HEK293 (cell line): Measurements from ENCODE around the gene ENAH.

Experiments used
- CTCF ChIA-PET: fragments of 350-600 bp; formaldehyde crosslinking; extraction: SDS; loops from one replicate; lab custom pipeline; 2021; ENCODE audit warnings: antibody characterized with exemption; lab: Yijun Ruan, JAX
- POLR2A ChIA-PET: fragments of 300-600 bp; formaldehyde crosslinking; extraction: SDS; loops from one replicate; lab custom pipeline; 2020; ENCODE audit warnings: antibody characterized with exemption, inconsistent platforms; lab: Yijun Ruan, JAX
- H3K27ac ChIP-seq: fragments of 200-500 bp; sonication (Bioruptor generic); 2 replicates; pipeline ENCODE4 v1.5.1; 2014; ENCODE audit warnings: low read depth, low read length, control low read depth, inconsistent platforms; ENCODE audit errors: extremely low read depth
- H3K36me3 ChIP-seq, 2 experiments: fragments of 200-500 bp in 1 of 2; sonication (Bioruptor generic) in 1 of 2; 1 replicate in 1 of 2; 2 replicates in 1 of 2; pipeline ENCODE4 v1.5.1; 2014 to 2017; ENCODE audit warnings: inconsistent platforms in 2 of 2, low read length in 2 of 2; ENCODE audit not compliant: control insufficient read depth in 2 of 2, insufficient read depth in 1 of 2
- H3K4me1 ChIP-seq: fragments of 200-500 bp; sonication (Bioruptor generic); 2 replicates; pipeline ENCODE4 v1.5.1; 2014; ENCODE audit warnings: mild to moderate bottlenecking, low read length, inconsistent platforms; ENCODE audit not compliant: control insufficient read depth, insufficient read depth
- H3K4me3 ChIP-seq: 2 replicates; pipeline ENCODE4 v1.5.1; 2011; ENCODE audit warnings: low read depth, mild to moderate bottlenecking, control low read depth, low read length, moderate library complexity
- H3K9me3 ChIP-seq: fragments of 200-500 bp; sonication (Bioruptor generic); 2 replicates; pipeline ENCODE4 v1.5.1; 2014; ENCODE audit warnings: low read depth, low read length, inconsistent platforms; ENCODE audit not compliant: control insufficient read depth, insufficient read depth
- EGR2 ChIP-seq: fragments of 450-650 bp; formaldehyde crosslinking; IDR thresholded peaks from 2 replicates; pipeline ENCODE4 v1.5.1; 2016; ENCODE audit warnings: low read depth, missing biosample characterization, missing genetic modification characterization
- IKZF3 ChIP-seq: fragments of 450-650 bp; IDR thresholded peaks from 2 replicates; pipeline ENCODE4 v1.5.0; 2018; ENCODE audit warnings: missing biosample characterization, mild to moderate bottlenecking, missing genetic modification characterization, moderate library complexity
- MEIS1 ChIP-seq: sonication (generic); formaldehyde crosslinking; IDR thresholded peaks from 2 replicates; pipeline ENCODE4 v1.8.1; 2022; ENCODE audit warnings: missing genetic modification reagents, mild to moderate bottlenecking, borderline replicate concordance
- PBX3 ChIP-seq: sonication (generic); formaldehyde crosslinking; IDR thresholded peaks from 2 replicates; pipeline ENCODE4 v1.8.1; 2022; ENCODE audit warnings: mild to moderate bottlenecking, moderate library complexity, missing genetic modification reagents
- PRDM1 ChIP-seq: fragments of 450-650 bp; formaldehyde crosslinking; IDR thresholded peaks from 2 replicates; pipeline ENCODE4; 2016; ENCODE audit warnings: missing biosample characterization, missing genetic modification characterization
- SCRT1 ChIP-seq: fragments of 450-650 bp; formaldehyde crosslinking; IDR thresholded peaks from 2 replicates; pipeline ENCODE4 v1.5.1; 2016; ENCODE audit warnings: missing biosample characterization, missing genetic modification characterization, borderline replicate concordance
- SCRT2 ChIP-seq: fragments of 450-650 bp; formaldehyde crosslinking; IDR thresholded peaks from 2 replicates; pipeline ENCODE4 v1.5.1; 2016; ENCODE audit warnings: missing biosample characterization, missing genetic modification characterization
- SETDB1 ChIP-seq: IDR thresholded peaks from one replicate; pipeline ENCODE4 v1.6.1; 2017; ENCODE audit warnings: mild to moderate bottlenecking, low read length, moderate library complexity, mixed read lengths; ENCODE audit not compliant: insufficient read length
- SP7 ChIP-seq: fragments of 450-650 bp; formaldehyde crosslinking; IDR thresholded peaks from 2 replicates; pipeline ENCODE4 v1.5.1; 2016; ENCODE audit warnings: missing biosample characterization, missing genetic modification characterization
- TSHZ1 ChIP-seq: fragments of 450-650 bp; formaldehyde crosslinking; IDR thresholded peaks from 2 replicates; pipeline ENCODE4 v1.5.1; 2016; ENCODE audit warnings: missing biosample characterization, missing genetic modification characterization, borderline replicate concordance
- ZEB2 ChIP-seq: fragments of 450-650 bp; formaldehyde crosslinking; IDR thresholded peaks from 2 replicates; pipeline ENCODE4 v1.5.1; 2016; ENCODE audit warnings: missing biosample characterization, missing genetic modification characterization
- ZNF16 ChIP-seq: fragments of 450-650 bp; formaldehyde crosslinking; IDR thresholded peaks from 2 replicates; pipeline ENCODE4 v1.5.1; 2016; ENCODE audit warnings: low read depth, missing biosample characterization, missing genetic modification characterization
- ZNF202 ChIP-seq: fragments of 450-650 bp; formaldehyde crosslinking; IDR thresholded peaks from 2 replicates; pipeline ENCODE4 v1.5.1; 2016; ENCODE audit warnings: missing biosample characterization, missing genetic modification characterization, borderline replicate concordance
- ZNF221 ChIP-seq: fragments of 450-650 bp; formaldehyde crosslinking; IDR thresholded peaks from 2 replicates; pipeline ENCODE4 v1.5.1; 2017; ENCODE audit warnings: missing biosample characterization, missing genetic modification characterization, borderline replicate concordance
- ZNF341 ChIP-seq: fragments of 450-650 bp; formaldehyde crosslinking; IDR thresholded peaks from 2 replicates; pipeline ENCODE4; 2016; ENCODE audit warnings: low read depth, missing biosample characterization, missing genetic modification characterization
- ZNF366 ChIP-seq: fragments of 450-650 bp; formaldehyde crosslinking; conservative IDR thresholded peaks from 2 replicates; pipeline ENCODE4 v1.5.1; 2016; ENCODE audit warnings: missing biosample characterization, missing genetic modification characterization
- ZNF501 ChIP-seq: fragments of 450-650 bp; formaldehyde crosslinking; IDR thresholded peaks from 2 replicates; pipeline ENCODE4 v1.5.1; 2016; ENCODE audit warnings: missing biosample characterization, missing genetic modification characterization
- ZNF549 ChIP-seq: fragments of 450-650 bp; IDR thresholded peaks from 2 replicates; pipeline ENCODE4 v1.5.1; 2018; ENCODE audit warnings: missing biosample characterization, missing genetic modification characterization, mild to moderate bottlenecking, inconsistent platforms, moderate library complexity
- ZNF596 ChIP-seq: fragments of 450-650 bp; IDR thresholded peaks from 2 replicates; pipeline ENCODE4 v1.5.0; 2018; ENCODE audit warnings: missing biosample characterization, mild to moderate bottlenecking, missing genetic modification characterization, moderate library complexity
- ZNF624 ChIP-seq: fragments of 450-650 bp; formaldehyde crosslinking; IDR thresholded peaks from 2 replicates; pipeline ENCODE4 v1.5.1; 2017; ENCODE audit warnings: missing biosample characterization, missing genetic modification characterization
- ZNF629 ChIP-seq: fragments of 450-650 bp; formaldehyde crosslinking; IDR thresholded peaks from 2 replicates; pipeline ENCODE4 v1.5.1; 2017; ENCODE audit warnings: missing biosample characterization, missing genetic modification characterization
- ZSCAN23 ChIP-seq: fragments of 450-650 bp; formaldehyde crosslinking; IDR thresholded peaks from 2 replicates; pipeline ENCODE4 v1.5.1; 2016; ENCODE audit warnings: missing biosample characterization, missing genetic modification characterization
- TF ChIP-seq, protein P1 (sequence below): fragments of 450-650 bp; formaldehyde crosslinking; IDR thresholded peaks from 2 replicates; pipeline ENCODE4 v1.5.1; 2017; ENCODE audit warnings: missing biosample characterization, missing genetic modification characterization
- TF ChIP-seq, protein P2 (sequence below): fragments of 450-650 bp; formaldehyde crosslinking; IDR thresholded peaks from 2 replicates; pipeline ENCODE4 v1.5.1; 2017; ENCODE audit warnings: missing biosample characterization, missing genetic modification characterization
- TF ChIP-seq, protein P3 (sequence below): fragments of 450-650 bp; formaldehyde crosslinking; IDR thresholded peaks from 2 replicates; pipeline ENCODE4 v1.5.1; 2017; ENCODE audit warnings: missing biosample characterization, missing genetic modification characterization
- TF ChIP-seq, protein P4 (sequence below): fragments of 450-650 bp; formaldehyde crosslinking; IDR thresholded peaks from 2 replicates; pipeline ENCODE4 v1.5.1; 2016; ENCODE audit warnings: missing biosample characterization, missing genetic modification characterization

ENAH gene

DNA sequence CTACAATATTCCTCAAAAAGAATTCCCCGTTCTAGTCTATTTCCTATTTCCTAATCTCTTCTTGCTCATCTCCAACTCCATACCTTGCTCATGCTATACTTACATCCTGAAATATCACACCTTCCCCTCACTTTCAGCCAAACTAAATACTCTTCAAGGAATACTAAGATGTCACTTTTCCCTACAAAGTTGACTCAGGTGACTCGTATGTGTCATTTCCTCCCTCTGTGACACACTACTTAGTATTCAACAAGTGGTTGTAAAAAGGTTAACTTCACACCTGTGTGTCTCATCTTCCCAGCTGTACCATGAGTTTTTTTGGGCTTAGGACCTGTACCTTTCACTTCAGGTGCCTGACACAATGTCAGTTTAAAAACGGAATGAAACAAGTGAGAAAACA is 143.2 kb downstream of the ENAH start:
- peaks cover 24 to 25% of the 10 kb centered on the region in 2 experiments for H3K36me3 ChIP-seq
- CTCF ChIA-PET = interaction anchor here (0.6 to 2.3 kb wide), 5 partner anchors 35 to 409 kb away, joined by 3 to 9 read pairs (median 5); partner anchors contain the start of gene SRP9
- POLR2A ChIA-PET = no interaction called here
- H3K4me3 ChIP-seq = no peak overlapping the region
- no peak overlapping the region for H3K27ac ChIP-seq
- H3K4me1 ChIP-seq = peaks cover 36% of the 10 kb centered on the region
- H3K9me3 ChIP-seq = no peaks in the 10 kb centered on the region
- TF ChIP-seq, protein P1, sequence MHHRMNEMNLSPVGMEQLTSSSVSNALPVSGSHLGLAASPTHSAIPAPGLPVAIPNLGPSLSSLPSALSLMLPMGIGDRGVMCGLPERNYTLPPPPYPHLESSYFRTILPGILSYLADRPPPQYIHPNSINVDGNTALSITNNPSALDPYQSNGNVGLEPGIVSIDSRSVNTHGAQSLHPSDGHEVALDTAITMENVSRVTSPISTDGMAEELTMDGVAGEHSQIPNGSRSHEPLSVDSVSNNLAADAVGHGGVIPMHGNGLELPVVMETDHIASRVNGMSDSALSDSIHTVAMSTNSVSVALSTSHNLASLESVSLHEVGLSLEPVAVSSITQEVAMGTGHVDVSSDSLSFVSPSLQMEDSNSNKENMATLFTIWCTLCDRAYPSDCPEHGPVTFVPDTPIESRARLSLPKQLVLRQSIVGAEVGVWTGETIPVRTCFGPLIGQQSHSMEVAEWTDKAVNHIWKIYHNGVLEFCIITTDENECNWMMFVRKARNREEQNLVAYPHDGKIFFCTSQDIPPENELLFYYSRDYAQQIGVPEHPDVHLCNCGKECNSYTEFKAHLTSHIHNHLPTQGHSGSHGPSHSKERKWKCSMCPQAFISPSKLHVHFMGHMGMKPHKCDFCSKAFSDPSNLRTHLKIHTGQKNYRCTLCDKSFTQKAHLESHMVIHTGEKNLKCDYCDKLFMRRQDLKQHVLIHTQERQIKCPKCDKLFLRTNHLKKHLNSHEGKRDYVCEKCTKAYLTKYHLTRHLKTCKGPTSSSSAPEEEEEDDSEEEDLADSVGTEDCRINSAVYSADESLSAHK = no peak
- TF ChIP-seq MEIS1 (CRISPR knock-in tag) (no peak), ZNF221 (tag by site-specific recombination) (no peak), ZNF596 (tag by site-specific recombination) (0 out of 2 replicates have a peak, but pooled peaks have one; percentile 2), ZNF341 (tag by site-specific recombination) (no peak), ZNF624 (tag by site-specific recombination) (no peak), ZEB2 (tag by site-specific recombination) (peak; percentile 30; the same call in 1 of the 2 replicates), IKZF3 (tag by site-specific recombination) (0 out of 2 replicates have a peak, but pooled peaks have one; percentile 4), TSHZ1 (tag by site-specific recombination) (peak; percentile 76; the same call in 1 of the 2 replicates), ZSCAN23 (tag by site-specific recombination) (no peak), ZNF202 (no peak), PBX3 (CRISPR knock-in tag) (no peak), PRDM1 (tag by site-specific recombination) (peak; percentile 85), ZNF16 (no peak), SP7 (tag by site-specific recombination) (peak; percentile 19; the same call in 1 of the 2 replicates), ZNF549 (tag by site-specific recombination) (no peak), ZNF629 (tag by site-specific recombination) (peak; percentile 56; the same call in 1 of the 2 replicates), SCRT2 (tag by site-specific recombination) (peak; percentile 99), ZNF501 (tag by site-specific recombination) (peak; percentile 40; the same call in 1 of the 2 replicates), EGR2 (tag by site-specific recombination) (no peak), ZNF366 (0 out of 2 replicates have a peak, but pooled peaks have one; percentile 57), SETDB1 (no peak), SCRT1 (tag by site-specific recombination) (peak; percentile 99)
- TF ChIP-seq, protein P2, sequence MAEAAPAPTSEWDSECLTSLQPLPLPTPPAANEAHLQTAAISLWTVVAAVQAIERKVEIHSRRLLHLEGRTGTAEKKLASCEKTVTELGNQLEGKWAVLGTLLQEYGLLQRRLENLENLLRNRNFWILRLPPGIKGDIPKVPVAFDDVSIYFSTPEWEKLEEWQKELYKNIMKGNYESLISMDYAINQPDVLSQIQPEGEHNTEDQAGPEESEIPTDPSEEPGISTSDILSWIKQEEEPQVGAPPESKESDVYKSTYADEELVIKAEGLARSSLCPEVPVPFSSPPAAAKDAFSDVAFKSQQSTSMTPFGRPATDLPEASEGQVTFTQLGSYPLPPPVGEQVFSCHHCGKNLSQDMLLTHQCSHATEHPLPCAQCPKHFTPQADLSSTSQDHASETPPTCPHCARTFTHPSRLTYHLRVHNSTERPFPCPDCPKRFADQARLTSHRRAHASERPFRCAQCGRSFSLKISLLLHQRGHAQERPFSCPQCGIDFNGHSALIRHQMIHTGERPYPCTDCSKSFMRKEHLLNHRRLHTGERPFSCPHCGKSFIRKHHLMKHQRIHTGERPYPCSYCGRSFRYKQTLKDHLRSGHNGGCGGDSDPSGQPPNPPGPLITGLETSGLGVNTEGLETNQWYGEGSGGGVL (tag by site-specific recombination) = 0 out of 2 replicates have a peak, but pooled peaks have one; percentile 18
- TF ChIP-seq, protein P3, sequence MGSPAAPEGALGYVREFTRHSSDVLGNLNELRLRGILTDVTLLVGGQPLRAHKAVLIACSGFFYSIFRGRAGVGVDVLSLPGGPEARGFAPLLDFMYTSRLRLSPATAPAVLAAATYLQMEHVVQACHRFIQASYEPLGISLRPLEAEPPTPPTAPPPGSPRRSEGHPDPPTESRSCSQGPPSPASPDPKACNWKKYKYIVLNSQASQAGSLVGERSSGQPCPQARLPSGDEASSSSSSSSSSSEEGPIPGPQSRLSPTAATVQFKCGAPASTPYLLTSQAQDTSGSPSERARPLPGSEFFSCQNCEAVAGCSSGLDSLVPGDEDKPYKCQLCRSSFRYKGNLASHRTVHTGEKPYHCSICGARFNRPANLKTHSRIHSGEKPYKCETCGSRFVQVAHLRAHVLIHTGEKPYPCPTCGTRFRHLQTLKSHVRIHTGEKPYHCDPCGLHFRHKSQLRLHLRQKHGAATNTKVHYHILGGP (tag by site-specific recombination) = no peak
- TF ChIP-seq, protein P4, sequence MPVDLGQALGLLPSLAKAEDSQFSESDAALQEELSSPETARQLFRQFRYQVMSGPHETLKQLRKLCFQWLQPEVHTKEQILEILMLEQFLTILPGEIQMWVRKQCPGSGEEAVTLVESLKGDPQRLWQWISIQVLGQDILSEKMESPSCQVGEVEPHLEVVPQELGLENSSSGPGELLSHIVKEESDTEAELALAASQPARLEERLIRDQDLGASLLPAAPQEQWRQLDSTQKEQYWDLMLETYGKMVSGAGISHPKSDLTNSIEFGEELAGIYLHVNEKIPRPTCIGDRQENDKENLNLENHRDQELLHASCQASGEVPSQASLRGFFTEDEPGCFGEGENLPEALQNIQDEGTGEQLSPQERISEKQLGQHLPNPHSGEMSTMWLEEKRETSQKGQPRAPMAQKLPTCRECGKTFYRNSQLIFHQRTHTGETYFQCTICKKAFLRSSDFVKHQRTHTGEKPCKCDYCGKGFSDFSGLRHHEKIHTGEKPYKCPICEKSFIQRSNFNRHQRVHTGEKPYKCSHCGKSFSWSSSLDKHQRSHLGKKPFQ (tag by site-specific recombination) = peak; percentile 43; the same call in 1 of the 2 replicates
